ENCODE measurements around the gene RFLNA.

- TF ChIP-seq CTCF (IDR thresholded peaks at IDR 0.05): no peak
- no peak for TF ChIP-seq POLR2A (IDR thresholded peaks at IDR 0.05; ENCODE audit: low read depth)
Observed at GRCh38 chr12:124304314-124304790, 9.5 kb downstream of the RFLNA start.

All from esophagus muscularis mucosa (tissue), 3 donors.